DMS 273 (cell line): ENCODE data around the gene MPRIP.
A peak's percentile ranks its signal among the peaks of the same experiment; 100 is the strongest.

ENCODE experiments used
- DNase-seq: peaks from one replicate; lab custom pipeline; 2025; ENCODE audit not compliant: unreplicated experiment; lab: John Stamatoyannopoulos, UW

Gene MPRIP

DNA sequence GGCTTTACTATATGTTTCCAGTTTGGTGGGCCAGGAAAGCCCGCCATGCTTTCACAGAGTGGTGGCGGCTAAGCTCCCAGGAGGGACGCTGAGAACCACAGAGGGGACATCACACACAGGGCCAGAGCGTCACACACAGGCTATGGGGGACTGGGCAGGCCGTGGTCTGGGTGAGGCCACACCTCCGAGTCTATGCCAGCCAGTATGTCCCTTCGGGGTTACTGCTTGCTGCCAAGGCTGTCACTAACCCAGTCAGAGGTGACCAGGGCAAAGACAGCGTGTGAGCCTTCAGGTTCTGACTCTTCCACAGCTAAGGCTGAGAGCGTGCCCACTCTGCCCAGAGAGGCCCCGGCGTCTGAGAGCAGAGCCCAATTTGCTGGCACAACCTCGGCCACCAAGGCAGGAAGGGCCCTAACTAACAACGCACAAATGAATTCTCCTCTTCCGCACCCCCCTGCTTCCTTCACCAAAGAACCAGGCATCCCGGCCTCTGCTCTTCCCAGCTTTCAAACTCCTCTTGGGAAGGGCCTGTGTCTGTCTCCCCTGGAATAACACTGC lies 161.0 kb downstream of the MPRIP start:
- DNase-seq: no peak

GRCh38 chr17:17204041-17204591 lies 161.9 kb downstream of the MPRIP start:
- DNase-seq: peak; percentile 40

DNA sequence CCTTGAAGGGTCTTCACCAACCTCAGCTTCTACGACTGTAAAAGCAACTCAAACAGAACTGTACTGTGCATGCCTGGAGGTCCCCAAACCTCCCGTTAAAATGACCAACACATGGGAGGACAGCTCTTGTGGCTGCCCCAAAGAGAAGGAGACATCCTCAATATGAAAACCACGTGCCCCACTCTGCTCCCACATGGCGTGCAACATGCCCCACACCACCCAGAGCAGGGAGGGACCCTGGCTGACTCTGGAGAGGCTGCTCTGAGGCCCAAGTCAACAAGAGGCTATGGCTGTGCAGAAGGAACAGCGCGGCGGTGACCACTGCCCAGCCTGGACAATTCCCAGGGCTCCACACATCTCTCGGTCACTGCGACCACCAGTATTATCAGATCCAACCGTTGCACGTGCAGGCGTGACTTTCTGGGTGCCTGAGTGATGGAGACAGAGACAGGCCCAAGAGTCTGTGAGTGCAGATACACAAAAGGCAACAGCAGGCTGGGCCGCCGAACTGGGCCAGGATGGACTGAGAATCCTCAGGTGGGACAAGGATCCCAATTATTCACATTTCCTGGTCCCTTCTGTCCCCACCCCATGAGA lies 162.5 kb downstream of the MPRIP start:
- no peak for DNase-seq

DNA sequence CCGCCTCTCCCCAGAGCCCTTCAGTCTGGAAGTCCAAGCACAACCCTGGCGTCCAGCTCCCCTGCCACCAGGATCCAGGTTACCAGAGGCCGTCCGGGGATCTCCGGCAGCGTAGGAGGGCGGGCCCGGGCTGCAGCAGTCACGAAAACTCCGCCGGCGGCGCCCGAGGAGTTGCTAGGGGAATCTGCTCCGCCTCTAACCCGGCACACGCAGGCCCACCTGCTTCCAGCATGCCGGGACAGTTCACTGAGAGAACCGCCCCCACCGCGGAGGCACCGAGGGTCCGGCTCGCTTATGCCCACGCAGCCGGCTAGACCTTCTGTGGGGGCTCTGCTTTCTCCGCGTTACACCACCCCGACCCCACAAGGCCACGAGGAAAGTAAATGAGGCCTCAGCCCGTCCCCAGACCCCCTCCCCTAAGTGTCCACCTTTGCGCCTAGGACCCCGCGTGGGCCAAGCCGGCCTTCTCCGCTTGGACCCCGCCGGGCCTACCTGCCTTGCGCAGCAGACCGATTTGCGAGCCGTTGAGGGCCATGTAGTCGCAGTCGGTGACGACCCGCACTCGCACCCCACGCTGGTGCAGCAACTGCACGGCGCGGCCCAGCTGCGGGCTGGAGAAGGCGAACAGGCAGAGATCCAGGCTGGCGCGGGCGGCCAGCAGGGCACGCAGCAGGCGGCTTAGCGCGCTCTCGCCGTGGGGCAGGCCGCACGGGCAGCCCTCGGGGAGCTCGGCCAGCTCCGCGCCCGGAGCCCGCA lies 163.3 kb downstream of the MPRIP start:
- DNase-seq: peak; percentile 77

GRCh38 chr17:17206124-17206912 lies 164.1 kb downstream of the MPRIP start, which contains the start of gene PLD6:
TSS of gene PLD6 (minus strand) at chr17:17206333. CDS start at chr17:17206286, 47 bp downstream.
- peak; percentile 89 for DNase-seq

DNA sequence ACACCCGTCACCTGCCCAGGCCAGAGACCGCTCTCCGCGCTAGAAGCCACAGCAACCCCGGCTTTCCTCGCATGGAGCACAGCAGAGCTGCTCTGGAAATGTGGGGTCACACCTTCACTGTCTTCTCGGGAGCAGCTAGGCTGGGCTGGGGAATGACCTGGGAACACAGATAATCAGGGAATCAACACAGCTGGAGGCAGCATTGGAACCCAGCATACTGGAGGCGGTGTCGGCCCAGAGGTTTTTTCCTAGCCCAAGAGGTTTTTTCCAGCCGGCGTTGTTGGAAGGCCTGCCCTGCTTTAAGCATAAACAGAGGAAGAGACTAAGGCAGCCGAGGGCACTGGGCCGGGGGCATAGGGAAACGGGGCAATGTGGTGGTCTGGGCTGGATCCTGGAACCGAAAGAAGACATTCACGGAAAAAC lies 164.7 kb downstream of the MPRIP start:
- DNase-seq: no peak

GRCh38 chr17:17207998-17208397 lies 165.7 kb downstream of the MPRIP start:
- DNase-seq: no peak

DNA sequence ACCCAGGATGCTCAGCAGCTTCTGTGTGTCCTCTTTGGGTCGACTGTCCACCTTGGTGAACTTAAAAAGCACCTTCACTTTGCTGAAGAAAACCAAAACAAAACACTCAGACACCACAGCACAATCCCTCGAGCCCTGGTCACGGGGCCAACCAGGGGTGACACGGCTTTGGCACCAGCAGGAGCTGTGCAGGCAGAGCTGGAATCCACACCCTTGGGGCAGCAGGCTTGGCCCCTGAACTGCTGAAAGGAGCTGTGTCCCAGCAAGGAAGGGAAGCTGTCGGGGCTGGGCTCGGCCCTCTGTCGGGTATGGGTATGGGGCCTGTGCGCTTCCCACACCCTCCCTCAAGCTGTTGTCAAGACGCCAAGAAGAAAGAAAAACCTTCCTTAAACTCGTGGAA lies 171.5 kb downstream of the MPRIP start:
- no peak for DNase-seq

- no peak for DNase-seq
Observed at GRCh38 chr17:17214646-17215436, 172.6 kb downstream of the MPRIP start.

- no peak for DNase-seq
Observed at GRCh38 chr17:17215575-17215974, 173.3 kb downstream of the MPRIP start.

DNA sequence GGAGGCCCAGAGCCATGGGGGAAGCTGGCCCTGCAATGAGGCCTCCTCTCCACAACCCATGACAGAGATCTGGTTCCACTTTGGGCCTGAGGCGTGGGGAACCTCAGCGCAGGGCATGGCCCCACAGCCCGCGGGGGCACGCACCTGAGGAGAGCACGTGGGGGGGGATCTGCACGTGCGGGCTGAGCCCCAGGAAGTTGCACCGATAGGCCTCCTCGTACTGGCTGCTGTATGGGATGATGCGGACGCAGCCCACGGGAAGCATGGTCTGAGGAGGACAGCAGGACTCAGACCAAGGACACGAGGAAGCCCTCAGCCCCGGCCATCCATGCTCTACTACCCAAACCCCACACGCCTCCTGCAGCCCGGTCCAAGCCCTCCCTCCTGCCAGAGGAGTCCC lies 174.0 kb downstream of the MPRIP start:
- no peak for DNase-seq

DNA sequence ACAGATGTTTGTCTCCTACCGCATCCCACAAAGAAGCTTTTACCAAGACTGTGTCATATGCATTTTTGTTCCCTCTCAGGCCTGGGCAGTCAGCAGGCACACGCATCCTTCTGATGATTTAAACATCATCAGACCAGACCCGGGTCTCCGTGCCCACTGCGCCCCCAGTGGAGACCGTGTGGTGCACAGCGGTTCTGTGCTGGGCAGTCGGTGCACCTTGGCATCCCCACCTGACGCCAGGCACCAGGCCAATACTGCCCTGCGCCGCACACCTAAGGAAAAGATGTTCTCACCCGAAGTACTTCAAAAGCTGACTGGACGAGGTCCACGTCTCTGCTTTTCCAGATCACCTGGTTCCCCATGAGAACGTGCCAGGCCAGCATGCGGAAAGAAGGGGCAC lies 174.5 kb downstream of the MPRIP start:
- no peak for DNase-seq

- DNase-seq: no peak
Observed at GRCh38 chr17:17217995-17218394, 175.7 kb downstream of the MPRIP start.

DNA sequence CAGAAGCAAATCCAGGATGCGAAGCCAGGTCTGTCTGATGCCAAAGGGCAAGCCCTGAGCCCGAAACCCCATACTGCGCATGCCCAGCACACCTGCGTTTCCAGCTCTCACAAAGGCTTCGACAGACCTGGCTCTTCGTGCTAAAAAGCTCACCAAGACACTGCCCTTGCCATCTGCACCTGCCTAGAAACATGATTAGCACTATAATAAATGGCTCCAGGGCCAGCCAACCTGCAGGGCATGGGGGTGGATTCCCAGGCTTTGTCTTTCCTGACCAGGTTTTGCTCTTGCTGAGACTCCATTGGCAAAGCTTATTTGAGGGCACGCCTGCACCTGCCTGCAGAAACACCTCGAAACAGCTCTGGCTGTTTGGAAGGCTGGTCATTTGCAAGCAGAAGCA lies 178.3 kb downstream of the MPRIP start:
- no peak for DNase-seq

DNA sequence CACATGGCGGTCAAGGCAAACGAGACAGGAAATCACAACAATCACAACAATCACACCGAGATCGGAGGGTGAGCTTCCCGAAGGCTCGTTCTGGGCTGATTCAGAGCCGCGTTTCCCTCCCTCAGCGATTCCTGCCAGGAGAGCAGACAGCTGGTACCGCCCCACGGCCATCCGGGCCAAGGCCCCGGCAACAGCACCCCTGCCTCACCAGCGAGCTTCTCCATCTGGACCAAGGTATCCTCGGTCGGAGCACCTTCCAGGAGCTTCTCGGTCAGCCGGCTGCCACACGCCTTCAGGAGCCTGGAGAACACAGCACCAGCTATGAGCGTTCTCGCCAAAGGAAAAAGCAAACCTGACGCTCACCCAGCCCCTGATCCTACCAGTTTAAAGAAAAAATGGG lies 179.1 kb downstream of the MPRIP start:
- DNase-seq: no peak

DNA sequence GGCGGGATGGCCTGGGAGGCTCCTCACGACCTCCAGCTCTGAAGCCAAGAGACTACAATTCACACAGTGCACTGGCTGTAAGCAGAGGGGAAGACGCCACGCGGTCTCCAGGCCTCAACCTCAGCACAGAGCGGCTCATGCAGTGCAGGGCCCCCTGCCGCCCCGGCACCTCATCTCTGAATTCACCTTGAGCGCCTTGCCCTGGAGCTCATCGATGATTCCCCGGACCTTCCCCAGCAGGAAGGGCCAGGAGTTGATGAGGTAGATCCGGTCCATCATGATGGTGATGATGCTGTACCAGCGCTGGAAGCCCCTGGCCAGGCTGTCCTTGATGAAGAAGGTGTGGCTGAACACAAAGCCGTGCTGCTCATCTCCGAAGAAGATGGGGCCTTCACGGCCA lies 181.5 kb downstream of the MPRIP start:
- DNase-seq: no peak

GRCh38 chr17:17224137-17224536 lies 181.9 kb downstream of the MPRIP start:
- DNase-seq: no peak

GRCh38 chr17:17225901-17226300 lies 183.6 kb downstream of the MPRIP start:
- no peak for DNase-seq

- DNase-seq: no peak
Observed at GRCh38 chr17:17226451-17227265, 184.4 kb downstream of the MPRIP start.
